Glomerular endothelial cell (primary cell): ENCODE results near the gene CCDC116. TPM values are rescaled to one million over a fixed set of nuclear protein-coding genes. Genes with fewer than 3 reads are reported as not detected.
"Not testable (repeated sequence)": the region's sequence is repeated elsewhere in the genome, so short reads cannot be mapped to it uniquely, and the experiment has no call there.

Experiments used
- DNase-seq: peaks from one replicate; pipeline ENCODE4 v3.0.0-alpha.2; 2011; ENCODE audit warnings: low read depth, low spot score; ENCODE audit errors: extremely low read depth
- total RNA-seq: library from RNA; depleted of rRNA; stranded (reverse); fragments of >200 nt; gene quantifications from 2 replicates; pipeline ENCODE4 v1.2.3, GENCODE V29; 2015

Gene CCDC116
- total RNA-seq, 1 donor from 2014 or later = 0.35 TPM

DNA sequence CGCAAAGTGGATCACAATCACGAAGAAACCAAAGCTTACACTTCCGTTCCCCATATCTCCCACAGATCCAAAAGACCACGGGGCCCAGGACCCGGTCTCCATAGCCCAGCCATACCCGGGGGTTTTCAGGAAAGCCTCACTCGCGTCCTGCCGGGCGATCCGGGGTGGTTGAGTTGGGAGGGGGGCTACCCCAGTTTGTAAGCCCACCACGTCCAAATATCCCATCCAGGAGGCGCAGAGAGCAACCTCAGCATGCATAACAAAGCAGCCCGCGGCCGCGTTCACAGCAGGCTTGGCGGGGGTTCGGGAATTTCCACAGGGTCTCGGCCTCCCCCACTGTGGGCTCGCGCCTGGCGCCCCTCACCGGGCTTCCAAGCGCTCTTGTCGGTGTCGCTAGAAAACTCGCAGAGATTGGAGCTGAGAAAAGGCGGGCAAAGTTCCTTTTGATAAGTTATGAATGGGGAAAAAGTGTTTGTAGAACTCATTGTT, 19.0 kb downstream of the CCDC116 start:
- no peak for DNase-seq

DNA sequence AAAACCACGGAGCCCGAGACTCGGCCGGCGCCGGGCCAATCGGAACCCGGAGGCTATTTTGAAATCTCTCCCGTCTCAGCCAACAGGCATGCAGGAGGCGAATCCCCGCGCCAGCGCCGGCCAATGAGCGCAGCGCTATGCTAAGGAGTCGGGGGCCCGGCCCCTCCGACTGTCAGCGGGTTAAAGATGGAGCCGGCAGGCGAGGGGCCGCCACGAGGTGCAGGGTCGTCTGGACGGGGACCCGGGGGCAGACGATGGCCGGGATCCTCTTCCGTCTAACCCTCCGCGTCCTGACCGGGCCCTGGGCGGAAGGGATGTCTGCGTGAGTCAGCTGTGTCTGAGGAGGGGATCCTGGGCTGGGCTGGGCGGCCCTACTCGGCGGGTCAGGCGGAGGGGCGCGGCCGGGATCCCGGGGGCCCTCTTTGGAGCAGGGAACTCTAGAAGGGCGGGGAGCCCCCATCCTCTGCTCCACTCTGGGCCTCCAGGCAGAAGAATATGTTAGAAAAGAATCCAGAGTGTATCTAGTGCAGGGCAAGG, 19.5 kb downstream of the CCDC116 start:
- DNase-seq = no peak

DNA sequence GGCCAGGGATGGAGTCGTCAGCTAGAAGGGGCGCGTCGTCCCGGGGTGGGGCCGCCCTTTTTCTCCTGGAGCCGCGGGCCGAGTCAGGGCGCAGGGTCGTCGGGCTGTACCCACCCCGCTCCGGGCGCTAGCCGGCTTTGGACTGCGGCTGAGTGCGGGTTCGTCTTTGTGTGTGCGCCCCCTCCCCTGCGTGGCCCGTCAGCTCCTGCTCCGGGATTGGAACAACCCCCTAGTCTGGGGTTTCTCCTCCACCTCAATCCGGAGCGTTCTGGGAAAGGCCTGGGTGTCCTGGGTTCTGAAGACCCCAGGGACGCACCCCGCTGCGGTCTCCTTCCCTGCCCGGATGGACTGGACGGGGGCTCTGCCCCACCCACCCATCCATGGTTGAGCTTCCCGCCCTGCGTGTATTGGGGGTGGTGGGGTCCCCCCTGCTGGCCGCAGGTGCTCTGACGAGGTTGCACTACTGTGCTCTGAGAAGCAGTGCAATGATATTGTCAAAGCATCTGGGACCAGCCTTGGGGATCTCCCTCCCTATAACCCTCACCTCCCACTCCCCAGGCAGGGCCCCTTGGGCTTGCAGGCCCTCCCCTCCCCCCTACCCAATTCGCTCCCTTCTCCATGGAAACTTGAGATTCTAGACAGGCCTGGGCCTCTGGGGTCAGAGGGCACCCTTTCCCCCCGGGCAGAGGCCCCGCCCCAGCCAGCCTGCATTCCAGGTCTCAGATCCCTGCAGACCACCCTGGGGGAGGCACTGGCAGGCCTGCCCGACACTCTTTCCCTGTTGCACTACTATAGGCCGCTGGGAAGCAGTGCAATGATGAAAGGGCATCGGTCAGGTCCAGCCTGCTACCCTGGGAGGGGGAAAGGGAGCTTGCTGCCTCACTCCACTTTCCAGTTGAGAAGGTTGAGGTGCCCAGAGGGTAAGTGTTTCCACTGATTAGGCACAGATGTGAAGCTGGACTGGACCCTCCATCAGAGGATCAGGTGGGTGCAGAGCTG, 20.3 kb downstream of the CCDC116 start:
- DNase-seq = no peak

DNA sequence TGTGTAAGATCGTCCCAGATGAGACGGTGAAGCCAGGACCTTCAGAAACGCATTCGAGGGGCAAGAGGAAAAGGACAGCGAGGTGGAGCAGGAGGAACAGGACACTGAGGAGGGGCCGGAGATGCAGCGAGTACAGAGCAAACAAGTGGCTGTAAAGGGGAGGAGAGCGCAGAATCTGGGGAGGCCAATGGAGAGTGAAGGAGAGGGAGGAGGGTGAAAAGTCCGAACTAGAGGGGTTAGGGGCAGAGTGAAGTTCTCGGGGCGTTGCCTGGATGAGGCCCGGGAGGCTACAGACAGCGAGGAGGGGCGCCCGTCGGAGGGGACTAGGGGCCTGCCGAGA, 24.4 kb downstream of the CCDC116 start:
- DNase-seq = no peak

DNA sequence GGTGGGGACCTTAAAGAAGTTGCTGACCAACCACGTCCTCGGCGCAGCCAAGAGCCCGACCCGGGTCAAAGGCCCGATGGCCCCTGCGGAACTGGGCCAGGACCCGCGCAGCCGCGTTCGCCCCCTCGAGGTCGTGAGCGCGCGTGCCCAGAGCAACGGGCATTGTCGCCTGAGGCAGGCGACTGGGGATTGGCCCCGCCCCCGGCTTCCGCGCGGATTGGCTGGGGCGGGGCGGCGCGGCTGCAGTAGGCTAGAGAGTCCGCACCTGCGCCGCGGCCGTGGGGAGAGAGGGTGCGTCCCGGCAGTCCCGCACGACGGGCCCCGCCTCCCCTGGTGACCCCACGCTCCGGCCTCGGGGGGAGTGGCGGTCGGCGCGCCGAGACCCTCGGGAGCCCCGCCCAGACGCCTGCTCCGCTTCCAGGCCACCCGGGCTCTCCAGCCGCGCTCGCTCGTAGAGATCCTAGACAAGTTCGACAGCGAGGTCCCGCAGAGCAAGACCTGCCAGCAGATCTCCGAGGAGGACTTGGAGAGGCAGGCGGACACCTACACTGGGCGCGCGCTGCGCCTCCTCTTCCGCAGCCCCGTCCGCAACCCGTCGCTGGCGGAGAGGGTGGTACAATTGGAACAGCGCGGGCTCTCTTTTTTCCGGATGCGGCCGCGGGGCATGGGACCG, 24.9 kb downstream of the CCDC116 start:
- DNase-seq = no peak

DNA sequence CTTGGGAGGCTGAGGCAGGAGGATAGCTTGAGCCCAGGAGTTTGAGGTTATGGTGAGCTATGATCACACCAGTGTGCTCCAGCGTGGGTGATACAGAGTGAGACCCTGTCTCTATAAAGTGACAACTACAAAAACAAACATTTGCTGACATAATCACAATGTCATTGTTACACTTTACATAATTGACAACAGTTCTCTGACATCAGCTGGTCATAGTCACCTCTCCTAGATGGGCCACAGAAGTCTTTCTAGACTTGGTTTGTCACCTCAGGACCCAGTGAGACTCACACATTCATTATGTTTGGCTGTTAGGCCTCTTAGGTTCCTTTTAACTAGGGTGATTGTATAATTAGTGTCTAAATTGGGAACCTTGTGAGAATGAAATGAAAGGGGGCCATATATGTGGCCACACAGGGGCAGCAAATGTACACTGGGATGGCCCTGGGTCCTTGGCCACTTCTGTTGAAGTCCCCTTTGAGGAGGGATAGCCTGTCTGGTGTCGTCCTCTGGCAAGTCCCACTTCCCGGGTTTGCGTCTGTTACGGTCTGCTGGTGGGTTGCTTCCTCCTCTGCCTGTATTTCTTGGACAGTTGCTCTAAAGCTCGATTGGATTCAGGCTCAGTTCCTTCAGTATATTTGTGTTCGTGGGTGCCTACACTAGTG, 27.4 kb downstream of the CCDC116 start:
- DNase-seq = no peak

DNA sequence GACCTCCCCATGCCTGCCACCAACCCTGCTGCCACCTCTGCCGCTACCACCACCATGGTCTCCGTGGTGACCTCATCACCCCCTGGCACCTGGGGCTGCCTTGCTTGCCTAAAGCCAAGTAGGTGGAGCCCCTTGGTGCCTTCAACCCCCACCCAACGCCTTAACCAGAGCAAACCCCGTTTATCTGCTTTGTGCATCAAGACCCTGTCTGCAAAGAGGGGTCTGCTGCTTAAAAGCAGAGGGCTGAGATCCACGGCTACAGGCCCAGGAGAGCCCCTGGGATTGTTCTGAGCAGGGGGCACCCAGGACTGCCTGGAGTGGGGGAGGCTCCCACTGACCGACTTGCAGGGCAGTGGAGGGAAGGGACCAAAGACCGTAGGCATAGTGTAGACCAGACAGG, 28.3 kb downstream of the CCDC116 start:
- DNase-seq = no peak

DNA sequence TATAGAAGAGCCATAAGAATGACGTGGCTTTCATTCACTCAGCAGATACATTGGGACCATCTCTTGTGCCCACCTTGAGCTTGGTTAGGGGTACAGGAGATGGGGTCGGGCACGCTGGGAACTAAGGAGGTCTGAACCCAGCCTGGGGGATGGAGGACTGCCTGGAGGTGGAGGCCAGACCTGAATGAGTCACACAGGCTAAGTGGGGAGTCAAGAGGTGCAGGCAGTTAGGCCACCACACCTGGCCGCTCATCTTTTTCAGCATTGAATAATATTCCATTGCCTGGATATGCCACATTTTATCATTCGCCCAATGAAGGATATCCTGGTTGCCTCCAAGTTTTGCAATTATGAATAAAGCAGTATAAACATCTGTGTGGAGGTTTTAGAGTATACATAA, 29.4 kb downstream of the CCDC116 start:
- no peak for DNase-seq

DNA sequence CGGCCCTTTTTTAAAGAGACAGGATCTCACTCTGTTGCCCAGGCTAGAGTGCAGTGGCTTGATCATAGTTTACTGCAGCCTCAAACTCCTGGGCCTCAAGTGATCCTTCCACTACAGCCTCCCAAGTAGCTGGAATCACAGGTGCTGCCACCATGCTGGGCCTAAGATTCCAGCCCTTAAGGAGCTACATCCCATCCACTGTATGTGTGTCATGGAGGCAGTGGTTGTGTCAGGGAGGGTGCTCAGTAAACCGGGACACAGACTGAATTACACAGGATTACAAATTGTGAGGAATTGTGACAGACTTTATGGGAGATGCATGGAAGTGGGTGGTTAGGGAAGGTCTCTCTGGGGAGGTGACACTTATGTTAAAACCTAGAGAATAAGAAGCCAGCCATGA, 31.2 kb downstream of the CCDC116 start:
- no peak for DNase-seq

DNA sequence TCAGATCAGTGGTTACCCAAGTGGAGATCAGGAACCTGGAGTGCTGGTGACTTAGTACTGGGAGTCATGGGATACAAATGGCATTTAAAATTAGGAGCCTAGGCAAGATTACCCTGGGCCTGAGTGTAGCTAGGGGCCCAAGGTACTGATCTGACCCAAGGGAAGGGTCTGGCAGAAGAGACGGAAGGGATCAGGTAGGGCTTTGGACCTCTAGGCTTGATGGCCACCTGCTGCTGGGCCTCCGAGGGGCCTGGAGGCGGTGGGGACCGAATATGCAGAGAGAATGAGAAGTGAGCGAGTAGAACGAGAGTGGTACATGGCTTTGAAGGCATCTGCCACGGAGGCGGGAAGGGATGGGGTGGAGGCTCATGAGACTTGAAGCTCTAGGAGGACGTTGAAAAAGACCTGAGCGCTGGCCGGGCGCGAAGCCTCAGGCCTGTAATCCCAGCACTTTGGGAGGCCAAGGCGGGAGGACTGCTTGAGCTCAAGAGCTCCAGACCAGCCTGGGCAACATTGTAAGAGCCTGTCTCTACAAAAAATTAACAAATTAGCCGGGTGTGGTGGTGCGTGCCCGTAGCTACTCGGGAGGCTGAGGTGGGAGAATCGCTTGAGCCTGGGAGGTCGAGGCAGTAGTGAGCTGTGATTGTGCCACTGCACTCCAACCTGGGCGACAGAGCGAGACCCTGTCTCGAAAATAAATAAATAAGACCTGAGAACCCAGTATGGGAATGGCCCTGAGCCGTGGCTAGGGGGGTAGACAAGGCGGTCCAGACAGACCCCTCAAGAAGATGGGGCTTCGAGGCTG, 32.7 kb downstream of the CCDC116 start:
- DNase-seq = no peak

DNA sequence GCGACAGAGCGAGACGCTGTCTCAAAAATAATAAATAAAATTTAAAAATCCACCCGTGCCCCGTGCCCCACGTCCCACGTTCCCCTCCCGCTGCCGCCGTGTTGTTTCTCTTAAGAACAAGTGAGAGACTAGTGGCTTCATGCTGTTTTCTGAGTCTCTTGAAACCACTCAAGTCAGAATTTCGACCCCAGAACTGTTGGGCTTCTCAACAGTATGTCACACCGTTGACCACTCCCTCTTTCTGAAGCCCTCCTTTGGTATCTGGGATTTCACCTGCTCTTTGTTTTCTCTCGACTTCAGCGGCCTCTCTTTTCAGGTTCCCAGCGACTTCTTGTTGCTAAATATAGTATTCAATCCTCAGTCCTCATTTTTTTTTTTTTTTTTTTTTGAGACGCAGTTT, 34.2 kb downstream of the CCDC116 start:
- no peak for DNase-seq

DNA sequence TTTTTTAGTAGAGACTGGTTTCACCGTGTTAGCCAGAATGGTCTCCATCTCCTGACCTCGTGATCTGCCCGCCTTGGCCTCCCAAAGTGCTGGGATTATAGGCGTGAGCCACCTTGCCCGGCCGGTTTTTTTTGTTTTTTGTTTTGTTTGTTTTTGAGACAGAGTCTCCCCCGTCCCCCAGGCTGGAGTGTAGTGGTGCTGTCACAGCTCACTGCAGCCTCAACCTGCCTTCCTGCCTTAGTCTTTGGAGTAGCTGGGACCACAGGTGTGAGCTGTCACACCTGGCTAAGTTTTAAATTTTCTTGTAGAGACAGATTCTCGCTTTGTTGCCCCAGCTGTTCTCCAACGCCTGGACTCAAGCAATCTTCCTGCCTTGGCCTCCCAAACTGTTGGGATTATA, 36.5 kb downstream of the CCDC116 start:
- no peak for DNase-seq

DNA sequence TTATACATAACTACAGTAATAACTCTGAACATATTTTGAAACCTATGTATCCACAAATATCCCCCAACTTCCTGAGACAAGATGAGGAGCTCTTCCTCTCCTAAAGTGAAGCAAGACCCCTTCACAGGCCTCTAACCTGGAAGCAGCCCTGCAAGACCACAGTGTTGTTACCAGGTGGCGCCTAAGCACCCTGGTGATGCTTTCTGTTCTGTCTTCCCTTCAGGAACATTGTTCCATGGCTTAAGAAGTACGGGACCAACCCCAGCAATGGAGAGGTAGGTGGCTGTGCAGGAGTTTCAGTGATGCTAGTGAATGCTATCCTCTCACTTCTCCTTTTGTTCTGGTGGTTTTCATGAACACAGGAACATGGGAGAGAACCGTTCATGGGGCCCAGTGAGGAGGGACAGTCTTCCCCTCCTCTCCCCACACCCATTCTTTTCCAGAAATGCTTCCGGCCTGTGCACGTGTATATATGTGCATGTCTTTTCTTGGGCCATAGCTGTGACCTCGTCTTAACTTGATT, 39.6 kb downstream of the CCDC116 start:
- no peak for DNase-seq

DNA sequence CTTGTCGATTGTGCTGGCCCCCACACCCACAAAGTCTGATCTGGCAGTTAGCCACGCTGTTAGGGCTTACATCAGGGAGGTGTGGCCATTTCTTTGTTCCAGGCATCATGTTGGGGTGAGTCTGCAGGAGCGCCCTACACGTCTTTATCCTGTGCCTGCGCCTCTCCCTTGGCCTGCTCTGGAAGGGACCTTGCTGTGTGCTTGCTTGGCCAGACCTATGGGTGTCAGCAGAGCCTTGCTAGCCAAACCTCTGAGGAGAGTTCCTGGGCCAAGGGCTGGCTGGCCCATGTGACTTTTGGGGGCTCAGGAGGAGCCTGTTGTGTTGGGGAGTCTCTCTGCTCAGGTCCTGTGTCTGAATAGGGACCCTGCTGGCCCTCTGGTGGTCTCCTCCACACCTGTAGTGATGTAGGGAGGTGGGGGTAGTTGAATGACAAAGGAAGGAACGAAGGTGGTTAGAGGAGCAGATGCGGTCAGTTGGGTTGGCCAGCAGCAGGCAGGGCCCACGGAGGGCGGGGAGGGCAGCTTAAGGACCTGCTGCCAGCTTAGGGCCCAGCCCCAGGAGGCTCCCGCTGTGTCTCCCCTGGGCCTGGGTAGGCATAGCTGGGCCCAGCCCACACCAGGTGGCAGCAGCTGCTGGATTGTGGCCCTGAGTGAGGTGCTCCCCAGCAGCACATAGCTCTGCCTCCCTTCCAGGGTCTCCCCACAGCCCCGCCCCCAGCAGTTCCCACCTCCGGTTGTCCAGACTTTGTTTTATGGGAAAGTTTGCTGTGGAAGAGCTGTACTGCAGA, 41.2 kb downstream of the CCDC116 start:
- DNase-seq = no peak

DNA sequence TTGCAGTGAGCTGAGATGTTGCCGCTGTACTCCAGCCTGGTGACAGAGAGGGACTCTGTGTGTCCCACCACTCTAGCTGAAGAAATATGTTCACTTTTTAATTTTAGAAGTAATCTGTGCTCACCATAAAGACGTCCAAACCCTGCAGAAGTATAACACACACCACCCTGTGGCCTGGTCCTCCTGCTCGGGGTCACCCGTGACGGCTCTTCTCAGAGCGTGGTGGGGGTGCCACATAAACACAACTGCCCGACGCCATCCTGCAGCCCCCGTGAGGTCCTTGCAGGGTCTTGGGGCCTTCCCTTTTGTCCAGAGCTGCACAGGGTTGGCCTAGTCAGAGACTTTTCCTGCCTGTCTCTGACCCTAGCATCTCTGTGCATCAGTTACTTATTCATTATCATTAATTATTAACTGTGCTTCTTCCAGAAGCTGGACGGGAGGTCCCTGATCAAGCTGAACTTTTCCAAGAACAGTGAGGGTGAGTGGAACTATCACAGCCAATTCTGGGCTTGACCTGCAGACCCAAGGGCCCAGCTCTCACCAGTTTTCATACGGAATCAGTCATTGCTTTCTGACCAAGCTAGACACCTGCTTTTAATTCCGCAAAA, 42.2 kb downstream of the CCDC116 start:
- DNase-seq = no peak

DNA sequence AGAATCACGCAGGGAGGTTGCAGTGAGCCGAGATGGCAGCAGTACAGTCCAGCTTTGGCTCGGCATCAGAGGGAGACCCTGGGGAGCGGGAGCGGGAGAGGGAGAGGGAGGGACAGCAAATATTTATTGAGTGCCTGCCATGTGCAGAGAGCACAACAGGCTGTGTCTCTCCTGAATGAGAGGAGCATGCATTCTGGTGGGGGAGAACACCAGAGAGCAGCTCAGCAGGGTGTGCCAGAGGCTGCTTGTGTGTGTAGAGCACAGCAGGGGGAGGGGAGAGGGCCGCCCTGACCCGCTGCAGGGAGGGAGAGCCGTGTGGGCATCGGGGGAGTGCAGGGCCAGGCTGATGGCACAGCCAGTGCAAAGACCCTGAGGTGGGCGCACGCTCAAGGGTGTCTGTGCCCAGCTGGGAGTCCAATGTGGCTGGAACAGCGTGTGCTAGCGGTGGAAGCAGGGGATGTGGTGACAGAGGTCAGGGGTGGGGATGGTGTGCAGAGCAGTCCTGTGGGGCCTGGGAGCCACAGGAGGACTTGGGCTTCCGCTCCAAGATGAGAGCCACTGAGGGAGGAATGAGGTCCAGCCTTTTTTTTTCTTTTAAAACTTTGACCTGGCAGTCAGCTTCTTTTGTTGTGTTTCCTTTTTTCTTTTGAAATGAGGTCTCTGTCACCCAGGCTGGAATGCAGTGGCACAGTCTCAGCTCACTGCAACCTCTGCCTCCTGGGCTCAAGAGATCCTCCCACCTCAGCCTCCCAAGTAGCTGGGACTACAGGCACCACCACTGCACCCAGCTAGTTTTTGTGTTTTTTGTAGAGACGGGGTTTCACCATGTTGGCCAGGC, 45.3 kb downstream of the CCDC116 start:
- no peak for DNase-seq

DNA sequence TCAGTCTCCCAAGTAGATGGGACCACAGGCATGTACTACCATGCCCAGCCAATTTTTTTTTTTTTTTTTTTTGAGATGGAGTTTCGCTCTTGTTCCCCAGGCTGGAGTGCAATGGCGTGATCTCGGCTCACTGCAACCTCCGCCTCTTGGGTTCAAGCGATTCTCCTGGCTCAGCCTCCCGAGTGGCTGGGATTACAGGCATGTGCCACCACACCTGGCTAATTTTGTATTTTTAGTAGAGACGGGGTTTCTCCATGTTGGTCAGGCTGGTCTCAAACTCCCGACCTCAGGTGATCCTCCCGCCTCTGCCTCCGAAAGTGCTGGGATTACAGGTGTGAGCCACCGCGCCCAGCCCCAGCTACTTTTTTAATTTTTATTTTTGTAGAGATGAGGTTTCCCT, 46.3 kb downstream of the CCDC116 start:
- DNase-seq = not testable (repeated sequence)

DNA sequence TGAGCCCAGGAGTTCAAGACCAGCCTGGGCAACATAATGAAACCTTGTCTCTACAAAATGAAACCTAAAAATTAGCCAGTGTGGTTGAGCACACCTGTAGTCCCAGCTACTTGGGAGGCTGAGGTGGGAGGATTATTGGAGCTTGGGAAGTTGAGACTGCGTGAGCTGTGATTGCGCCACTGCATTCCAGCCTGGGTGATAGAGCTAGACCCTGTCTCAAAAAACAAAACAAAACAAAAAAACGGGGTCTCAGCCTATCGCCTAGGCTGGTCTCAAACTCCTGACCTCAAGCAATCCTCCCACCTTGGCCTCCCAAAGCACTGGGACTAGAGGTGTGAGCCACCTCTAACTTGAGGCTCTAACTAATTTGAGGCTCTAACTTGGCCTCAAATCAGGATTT, 46.8 kb downstream of the CCDC116 start:
- DNase-seq = no peak
